AG04450 (cell line): Measurements from ENCODE around the gene TBC1D16. TPM values are rescaled to one million over a fixed set of nuclear protein-coding genes. Genes with fewer than 3 reads are reported as not detected.

Experiments used
- CTCF ChIA-PET: fragments of 300-600, 350-600 bp; formaldehyde crosslinking; extraction: SDS; loops from one replicate; lab custom pipeline; 2022; ENCODE audit warnings: antibody characterized with exemption, inconsistent platforms; lab: Charles Lee
- POLR2A ChIA-PET: fragments of 350-600 bp; formaldehyde crosslinking; extraction: SDS; loops from one replicate; lab custom pipeline; 2021; ENCODE audit warnings: antibody characterized with exemption, inconsistent platforms; lab: Yijun Ruan, JAX
- DNase-seq: peaks from one replicate; pipeline ENCODE4 v3.0.0-alpha.2; 2011; ENCODE audit warnings: low read depth, low spot score
- H3K27ac ChIP-seq: one replicate; pipeline ENCODE4 v1.5.1; 2012; ENCODE audit warnings: low read depth, low read length, control low read depth
- H3K27me3 ChIP-seq: one replicate; pipeline ENCODE4 v1.6.0; 2012; ENCODE audit warnings: low read length; ENCODE audit not compliant: control insufficient read depth, insufficient read depth
- H3K4me3 ChIP-seq: 2 replicates; pipeline ENCODE4 v1.5.1; 2011; ENCODE audit warnings: mild to moderate bottlenecking, low read depth, low read length, control low read depth
- H3K9me3 ChIP-seq: 2 replicates; pipeline ENCODE4 v1.5.1; 2012; ENCODE audit warnings: low read length; ENCODE audit not compliant: control insufficient read depth, insufficient read depth
- CTCF ChIP-seq: IDR thresholded peaks from 2 replicates; pipeline ENCODE4 v1.5.1; 2011; ENCODE audit warnings: low read depth, low read length, control low read depth, inconsistent platforms
- polyA minus RNA-seq: library from RNA; depleted of rRNA, polyadenylated mRNA; stranded (reverse); fragments of >200 nt; gene quantifications from 2 replicates; pipeline ENCODE4 v1.2.3, GENCODE V29; 2011; rRNA and poly(A)+ RNA removed
- polyA plus RNA-seq: library from polyadenylated mRNA; depleted of rRNA; stranded (reverse); fragments of >200 nt; gene quantifications from 2 replicates; pipeline ENCODE4 v1.2.3, GENCODE V29; 2011; rRNA removed

TBC1D16 gene
- polyA plus RNA-seq (10.9 and 14.7 TPM in 2 replicates), polyA minus RNA-seq (23.0 and 31.4 TPM in 2 replicates)

- CTCF ChIA-PET: no interaction called here
- H3K27ac ChIP-seq: peak within 1 kb of the TSS; percentile 65
- H3K9me3 ChIP-seq: no peaks in the 10 kb centered on the region; the same call in 1 of the 2 replicates
- TF ChIP-seq CTCF: no peak
- no peaks in the 10 kb centered on the region for H3K27me3 ChIP-seq
- DNase-seq: no peak
- H3K4me3 ChIP-seq: peak within 1 kb of the TSS; percentile 87
- POLR2A ChIA-PET: interaction anchor here (0.7 kb wide), 1 partner anchor 112 kb away, joined by 4 read pairs; no protein-coding TSS in a partner anchor
Measured at GRCh38 chr17:80035687-80035936, at the start of gene TBC1D16. TSS of gene TBC1D16 (minus strand) at chr17:80035872. CDS start at chr17:80013547, 22,325 bp downstream.

- peaks cover 2% of the 10 kb centered on the region; the same call in 1 of the 2 replicates for H3K9me3 ChIP-seq
- ChIA-PET POLR2A (no interaction called here), CTCF (interaction anchor here (0.5 to 1.1 kb wide), 2 partner anchors 17 to 241 kb away, joined by 3 to 6 read pairs; partner anchors contain the start of gene GAA)
- no peak for TF ChIP-seq CTCF
- H3K4me3 ChIP-seq: no peak overlapping the region
- peaks cover 14% of the 10 kb centered on the region for H3K27me3 ChIP-seq
- no peak overlapping the region for H3K27ac ChIP-seq
- no peak for DNase-seq
Measured at GRCh38 chr17:80084773-80085172, 49.1 kb upstream of the TBC1D16 start.

- peaks cover 9% of the 10 kb centered on the region for H3K27me3 ChIP-seq
- ChIA-PET POLR2A (interaction anchor here (1.2 kb wide), 1 partner anchor 62 kb away, joined by 4 read pairs; no protein-coding TSS in a partner anchor), CTCF (interaction anchor here (0.6 to 2.1 kb wide), 15 partner anchors 9 to 447 kb away, joined by 3 to 16 read pairs (median 4); partner anchors contain the start of gene GAA)
- no peak overlapping the region for H3K4me3 ChIP-seq
- H3K27ac ChIP-seq: no peak overlapping the region
- no peak for TF ChIP-seq CTCF
- no peak for DNase-seq
- H3K9me3 ChIP-seq: no peaks in the 10 kb centered on the region; the same call in 1 of the 2 replicates
Measured at GRCh38 chr17:80083136-80083661, 47.5 kb upstream of the TBC1D16 start.

GRCh38 chr17:80082403-80083135 is 46.9 kb upstream of the TBC1D16 start:
- no peak overlapping the region for H3K4me3 ChIP-seq
- no peak overlapping the region for H3K27ac ChIP-seq
- peak; percentile 51 for DNase-seq
- POLR2A ChIA-PET: interaction anchor here (1.1 to 1.5 kb wide), 3 partner anchors 63 to 197 kb away, joined by 3 to 4 read pairs (median 3); no protein-coding TSS in a partner anchor
- peaks cover 9% of the 10 kb centered on the region for H3K27me3 ChIP-seq
- peak; percentile 76 for TF ChIP-seq CTCF
- CTCF ChIA-PET: interaction anchor here (0.6 to 2.1 kb wide), 19 partner anchors 9 to 1994 kb away, joined by 3 to 16 read pairs (median 4); partner anchors contain the start of gene GAA
- no peaks in the 10 kb centered on the region; the same call in none of the 2 replicates for H3K9me3 ChIP-seq
